H9 (cell line): ENCODE data around the gene LETMD1. TPM values are rescaled to one million over a fixed set of nuclear protein-coding genes. Genes with fewer than 3 reads are reported as not detected.

Source experiments
- DNase-seq: peaks from one replicate; pipeline ENCODE4 v3.0.0-alpha.2; 2017
- H2AFZ ChIP-seq: one replicate; pipeline ENCODE4 v1.6.1; 2013; ENCODE audit warnings: mild to moderate bottlenecking, low read length, control low read depth, moderate library complexity
- H2AK5ac ChIP-seq: 2 replicates; pipeline ENCODE4 v1.6.1; 2013; ENCODE audit warnings: low read length, control low read depth, mixed read lengths; ENCODE audit not compliant: insufficient read length
- H2BK120ac ChIP-seq: one replicate; pipeline ENCODE4 v1.6.1; 2013; ENCODE audit warnings: low read depth, mild to moderate bottlenecking, low read length, control low read depth, inconsistent platforms; ENCODE audit not compliant: poor library complexity, severe bottlenecking
- H2BK12ac ChIP-seq: 2 replicates; pipeline ENCODE4 v1.6.1; 2013; ENCODE audit warnings: low read length, control low read depth, mixed read lengths, low read depth; ENCODE audit not compliant: insufficient read length
- H2BK15ac ChIP-seq: 2 replicates; pipeline ENCODE4 v1.6.1; 2013; ENCODE audit warnings: low read depth, low read length, control low read depth
- H2BK20ac ChIP-seq: one replicate; pipeline ENCODE4 v1.6.1; 2013; ENCODE audit warnings: low read depth, mild to moderate bottlenecking, low read length, control low read depth, inconsistent platforms; ENCODE audit not compliant: poor library complexity, severe bottlenecking
- H2BK5ac ChIP-seq: 2 replicates; pipeline ENCODE4 v1.6.1; 2013; ENCODE audit warnings: low read length, control low read depth, mixed read lengths; ENCODE audit not compliant: insufficient read length
- H3K14ac ChIP-seq: 2 replicates; pipeline ENCODE4 v1.6.1; 2013; ENCODE audit warnings: low read length, control low read depth; ENCODE audit not compliant: insufficient read depth
- H3K18ac ChIP-seq: 2 replicates; pipeline ENCODE4 v1.6.1; 2013; ENCODE audit warnings: low read depth, mild to moderate bottlenecking, mixed read lengths, low read length, control low read depth; ENCODE audit not compliant: insufficient read length
- H3K23ac ChIP-seq: 2 replicates; pipeline ENCODE4 v1.6.1; 2013; ENCODE audit warnings: low read length, control low read depth, mixed read lengths, low read depth; ENCODE audit not compliant: insufficient read length
- H3K23me2 ChIP-seq: 2 replicates; pipeline ENCODE4 v1.6.1; 2013; ENCODE audit warnings: low read depth, mild to moderate bottlenecking, mixed read lengths, low read length, control low read depth; ENCODE audit not compliant: insufficient read length, poor library complexity, severe bottlenecking
- H3K27ac ChIP-seq: 2 replicates; pipeline ENCODE4 v1.5.1; 2013; ENCODE audit warnings: low read length, control low read depth, mixed read lengths, low read depth; ENCODE audit not compliant: insufficient read length
- H3K27me3 ChIP-seq: 2 replicates; pipeline ENCODE4 v1.6.1; 2013; ENCODE audit warnings: low read length, control low read depth, inconsistent platforms; ENCODE audit not compliant: insufficient read depth
- H3K4ac ChIP-seq: 2 replicates; pipeline ENCODE4 v1.6.1; 2013; ENCODE audit warnings: low read depth, mild to moderate bottlenecking, control low read depth, inconsistent platforms, low read length, moderate library complexity
- H3K4me1 ChIP-seq: 2 replicates; pipeline ENCODE4 v1.6.1; 2013; ENCODE audit warnings: low read length, control low read depth, inconsistent platforms; ENCODE audit not compliant: insufficient read depth
- H3K4me2 ChIP-seq: 2 replicates; pipeline ENCODE4 v1.6.1; 2013; ENCODE audit warnings: low read length, control low read depth, mixed read lengths; ENCODE audit not compliant: insufficient read length, insufficient read depth
- H3K56ac ChIP-seq: 2 replicates; pipeline ENCODE4 v1.6.1; 2013; ENCODE audit warnings: low read depth, mild to moderate bottlenecking, mixed read lengths, low read length, control low read depth; ENCODE audit not compliant: insufficient read length
- H3K79me1 ChIP-seq: 2 replicates; pipeline ENCODE4 v1.6.1; 2013; ENCODE audit warnings: low read depth, mild to moderate bottlenecking, moderate library complexity, low read length, control low read depth, inconsistent platforms; ENCODE audit not compliant: insufficient read depth, poor library complexity, severe bottlenecking
- H3K79me2 ChIP-seq: 2 replicates; pipeline ENCODE4 v1.6.1; 2013; ENCODE audit warnings: low read length, control low read depth, inconsistent platforms; ENCODE audit not compliant: insufficient read depth
- H3K9ac ChIP-seq: 2 replicates; pipeline ENCODE4 v1.6.1; 2013; ENCODE audit warnings: low read length, control low read depth, mixed read lengths; ENCODE audit not compliant: insufficient read length; ENCODE audit errors: extremely low read depth
- H3K9me3 ChIP-seq: one replicate; pipeline ENCODE4 v1.6.1; 2013; ENCODE audit warnings: low read depth, low read length, inconsistent platforms; ENCODE audit not compliant: control insufficient read depth
- H3T11ph ChIP-seq: one replicate; pipeline ENCODE4 v1.6.1; 2013; ENCODE audit warnings: mild to moderate bottlenecking, low read length, control low read depth, inconsistent platforms
- H4K20me1 ChIP-seq: one replicate; pipeline ENCODE4 v1.6.1; 2013; ENCODE audit not compliant: control insufficient read depth, insufficient read length, insufficient read depth
- H4K5ac ChIP-seq: 2 replicates; pipeline ENCODE4 v1.6.1; 2013; ENCODE audit warnings: low read depth, mild to moderate bottlenecking, mixed read lengths, low read length, control low read depth; ENCODE audit not compliant: insufficient read length
- H4K8ac ChIP-seq: replicated peaks from 2 replicates; pipeline ENCODE4 v1.6.1; 2013; ENCODE audit warnings: low read length, control low read depth, mixed read lengths, low read depth; ENCODE audit not compliant: insufficient read length
- H4K91ac ChIP-seq: 2 replicates; pipeline ENCODE4 v1.6.1; 2013; ENCODE audit warnings: low read depth, mild to moderate bottlenecking, moderate library complexity, mixed read lengths, low read length, control low read depth; ENCODE audit not compliant: insufficient read length
- H3K27ac Mint-ChIP-seq, 3 experiments: 2 replicates in 2 of 3; 3 replicates in 1 of 3; pipeline ENCODE4 v1.8.0; 2020 to 2021; ENCODE audit warnings: mixed read lengths in 3 of 3, mild to moderate bottlenecking in 1 of 3, moderate library complexity in 1 of 3
- H3K27me3 Mint-ChIP-seq: 2 replicates; pipeline ENCODE4 v1.8.0; 2021; ENCODE audit warnings: low read depth, mild to moderate bottlenecking, moderate library complexity, mixed read lengths
- H3K36me3 Mint-ChIP-seq, 3 experiments: 2 replicates in 2 of 3; 3 replicates in 1 of 3; pipeline ENCODE4 v1.8.0; 2020 to 2021; ENCODE audit warnings: low read depth in 3 of 3, mixed read lengths in 3 of 3; ENCODE audit not compliant: insufficient read depth in 1 of 3
- H3K4me1 Mint-ChIP-seq, 2 experiments: 2 replicates each; pipeline ENCODE4 v1.8.0; 2020; ENCODE audit warnings: mixed read lengths in 2 of 2
- H3K4me3 Mint-ChIP-seq, 2 experiments: 2 replicates in 1 of 2; 3 replicates in 1 of 2; pipeline ENCODE4 v1.8.0; 2020 to 2021; ENCODE audit warnings: mild to moderate bottlenecking in 2 of 2, mixed read lengths in 2 of 2, moderate library complexity in 1 of 2
- H3K9me3 Mint-ChIP-seq, 2 experiments: 2 replicates in 1 of 2; 3 replicates in 1 of 2; pipeline ENCODE4 v1.8.0; 2020; ENCODE audit warnings: mild to moderate bottlenecking in 2 of 2, mixed read lengths in 2 of 2, moderate library complexity in 1 of 2
- WGBS: extraction: QIAGEN DNeasy Blood & Tissue Kit; methylation state at CpG from one replicate; pipeline ENCODE4 v1.1.7; 2013; ENCODE audit warnings: missing lambda C conversion rate, low lambda C conversion rate, mixed read lengths; ENCODE audit not compliant: insufficient read length; ENCODE audit errors: extremely low coverage; 5-methylcytosine and 5-hydroxymethylcytosine counted together
- total RNA-seq: library from RNA; stranded (reverse); gene quantifications from 2 replicates; pipeline ENCODE4 v1.2.1, GENCODE V29; 2021
- TF ChIP-seq, protein P1 (sequence below): fragments of 200-600 bp; sonication (generic); conservative IDR thresholded peaks from 3 replicates; pipeline ENCODE4 v1.8.0; 2021; ENCODE audit warnings: antibody characterized with exemption, mild to moderate bottlenecking

Gene LETMD1
- total RNA-seq, 1 experiment from 2014 or later, result 34.9 TPM

DNA sequence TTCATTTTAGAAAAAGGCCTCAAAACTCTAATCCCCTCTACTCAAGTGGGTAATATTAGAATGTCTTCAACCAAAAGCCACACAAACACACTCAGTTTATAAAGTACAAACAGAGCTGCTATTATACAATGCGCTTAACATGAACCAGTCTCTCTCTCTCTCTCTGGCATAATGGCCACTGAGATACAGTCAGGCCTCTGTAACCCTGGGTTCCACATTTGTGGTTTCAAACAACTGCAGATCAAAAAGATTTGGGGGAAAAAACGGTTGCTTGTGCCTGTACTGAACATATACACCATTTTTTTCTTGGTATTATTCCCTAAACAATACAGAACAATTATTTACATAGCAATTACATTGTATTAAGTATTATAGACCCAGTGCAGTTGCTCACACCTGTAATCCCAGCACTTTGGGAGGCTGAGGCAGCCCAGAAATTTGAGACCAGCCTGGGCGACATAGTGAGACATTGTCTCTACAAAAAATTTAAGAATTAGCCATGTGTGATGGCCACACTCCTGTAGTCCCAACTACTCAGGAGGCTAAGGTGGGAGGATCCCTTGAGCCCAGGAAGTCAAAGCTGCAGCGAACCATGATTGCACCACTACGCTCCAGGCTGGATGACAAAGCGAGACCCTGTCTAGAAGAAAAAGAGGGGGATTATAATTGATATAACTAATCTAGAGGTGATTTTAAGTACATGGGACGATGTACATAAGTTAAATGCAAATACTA, 27.5 kb upstream of the LETMD1 start:
- no peak overlapping the region for H3K14ac ChIP-seq
- H3K79me2 ChIP-seq, result peaks cover 12% of the 10 kb centered on the region
- no peak overlapping the region for H2AFZ ChIP-seq
- no peak overlapping the region for H2BK15ac ChIP-seq
- Mint-ChIP-seq H3K4me3 (no peak overlapping the region), H3K4me1 (peaks cover 31 to 34% of the 10 kb centered on the region in 2 experiments), H3K27ac (0 out of 7 replicates have a peak overlapping the region, but pooled peaks of 1 of the 3 experiments have one; percentile 49), H3K36me3 (0 out of 7 replicates have a peak, but pooled peaks cover 0 to 2% (median 0%) of the 10 kb centered on the region in 3 experiments), H3K27me3 (no peaks in the 10 kb centered on the region), H3K9me3 (no peaks in the 10 kb centered on the region)
- no CpG with 5 or more reads among the region's 7 CpGs for WGBS
- H3K23me2 ChIP-seq, result peaks cover 7% of the 10 kb centered on the region
- no peak overlapping the region for H4K5ac ChIP-seq
- H3K4me2 ChIP-seq, result no peak overlapping the region
- H2BK12ac ChIP-seq, result no peak overlapping the region
- no peak for DNase-seq
- TF ChIP-seq, protein P1, sequence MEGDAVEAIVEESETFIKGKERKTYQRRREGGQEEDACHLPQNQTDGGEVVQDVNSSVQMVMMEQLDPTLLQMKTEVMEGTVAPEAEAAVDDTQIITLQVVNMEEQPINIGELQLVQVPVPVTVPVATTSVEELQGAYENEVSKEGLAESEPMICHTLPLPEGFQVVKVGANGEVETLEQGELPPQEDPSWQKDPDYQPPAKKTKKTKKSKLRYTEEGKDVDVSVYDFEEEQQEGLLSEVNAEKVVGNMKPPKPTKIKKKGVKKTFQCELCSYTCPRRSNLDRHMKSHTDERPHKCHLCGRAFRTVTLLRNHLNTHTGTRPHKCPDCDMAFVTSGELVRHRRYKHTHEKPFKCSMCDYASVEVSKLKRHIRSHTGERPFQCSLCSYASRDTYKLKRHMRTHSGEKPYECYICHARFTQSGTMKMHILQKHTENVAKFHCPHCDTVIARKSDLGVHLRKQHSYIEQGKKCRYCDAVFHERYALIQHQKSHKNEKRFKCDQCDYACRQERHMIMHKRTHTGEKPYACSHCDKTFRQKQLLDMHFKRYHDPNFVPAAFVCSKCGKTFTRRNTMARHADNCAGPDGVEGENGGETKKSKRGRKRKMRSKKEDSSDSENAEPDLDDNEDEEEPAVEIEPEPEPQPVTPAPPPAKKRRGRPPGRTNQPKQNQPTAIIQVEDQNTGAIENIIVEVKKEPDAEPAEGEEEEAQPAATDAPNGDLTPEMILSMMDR, result no peak
- H3K18ac ChIP-seq, result no peak overlapping the region
- no peak overlapping the region for H3K23ac ChIP-seq
- H3K27ac ChIP-seq, result no peak overlapping the region
- H3T11ph ChIP-seq, result no peak overlapping the region
- H4K8ac ChIP-seq, result no peak overlapping the region
- H3K4ac ChIP-seq, result no peak overlapping the region
- no peak overlapping the region for H2BK20ac ChIP-seq
- H2BK5ac ChIP-seq, result no peak overlapping the region
- H3K4me1 ChIP-seq, result no peaks in the 10 kb centered on the region
- H4K91ac ChIP-seq, result no peak overlapping the region
- H2AK5ac ChIP-seq, result no peak overlapping the region
- H2BK120ac ChIP-seq, result no peak overlapping the region
- H3K56ac ChIP-seq, result no peak overlapping the region
- no peaks in the 10 kb centered on the region for H3K27me3 ChIP-seq
- no peaks in the 10 kb centered on the region for H3K9me3 ChIP-seq
- no peaks in the 10 kb centered on the region for H4K20me1 ChIP-seq
- H3K9ac ChIP-seq, result no peak overlapping the region
- peaks cover 7% of the 10 kb centered on the region for H3K79me1 ChIP-seq
